ENCODE results near the gene PNISR. TPM values are rescaled to one million over a fixed set of nuclear protein-coding genes. Genes with fewer than 3 reads are reported as not detected.

The PNISR gene
- total and polyA plus RNA-seq, 4 donors, result 9.8 to 88.7 (median 48.3) TPM

GRCh38 chr6:99432877-99433276 lies 7.8 kb upstream of the PNISR start:
- H3K27ac ChIP-seq (ENCODE audit: low read depth in 1 of 2, low read length in 2 of 2), result no peak overlapping the region
- TF ChIP-seq JUND (IDR thresholded peaks at IDR 0.05), result no peak
- TF ChIP-seq YY1 (IDR thresholded peaks at IDR 0.05), result no peak
- no peak for TF ChIP-seq MAX (IDR thresholded peaks at IDR 0.05)
- TF ChIP-seq TAF1 (conservative IDR thresholded peaks at IDR 0.05), result no peak
- no peak for TF ChIP-seq HNF4G (IDR thresholded peaks at IDR 0.05)
- TF ChIP-seq, protein P1, sequence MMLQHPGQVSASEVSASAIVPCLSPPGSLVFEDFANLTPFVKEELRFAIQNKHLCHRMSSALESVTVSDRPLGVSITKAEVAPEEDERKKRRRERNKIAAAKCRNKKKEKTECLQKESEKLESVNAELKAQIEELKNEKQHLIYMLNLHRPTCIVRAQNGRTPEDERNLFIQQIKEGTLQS (IDR thresholded peaks at IDR 0.05), result no peak
- no peak for TF ChIP-seq HNF4A (conservative IDR thresholded peaks at IDR 0.05)
- no peak for TF ChIP-seq GABPA (IDR thresholded peaks at IDR 0.05 in 1 of 2, conservative IDR thresholded peaks at IDR 0.05 in 1 of 2)
- no peak for TF ChIP-seq FOXA2 (IDR thresholded peaks at IDR 0.05)
- H3K4me3 ChIP-seq (ENCODE audit: low read depth in 1 of 3, low read length in 3 of 3), result no peak overlapping the region
- WGBS, result 86% methylated on average over 2 of the region's 2 CpGs
- H3K4me1 ChIP-seq (ENCODE audit: control insufficient read depth in 4 of 4, insufficient read depth in 4 of 4, low read length in 3 of 4), result no peaks in the 10 kb centered on the region
- no peaks in the 10 kb centered on the region for H3K9me3 ChIP-seq (ENCODE audit: control insufficient read depth in 4 of 4, low read length in 3 of 4)
- H3K9ac ChIP-seq (ENCODE audit: low read depth in 1 of 2, low read length in 2 of 2), result no peak overlapping the region
- DNase-seq (ENCODE audit: low spot score), result no peak
- peaks cover 1 to 2% (median 2%) of the 10 kb centered on the region in 4 donors for H3K36me3 ChIP-seq (ENCODE audit: control insufficient read depth in 4 of 4, insufficient read depth in 3 of 4, low read depth in 1 of 4, low read length in 3 of 4)
- no peaks in the 10 kb centered on the region for H3K27me3 ChIP-seq (ENCODE audit: control insufficient read depth in 4 of 4, insufficient read depth in 4 of 4, low read length in 3 of 4)

DNA sequence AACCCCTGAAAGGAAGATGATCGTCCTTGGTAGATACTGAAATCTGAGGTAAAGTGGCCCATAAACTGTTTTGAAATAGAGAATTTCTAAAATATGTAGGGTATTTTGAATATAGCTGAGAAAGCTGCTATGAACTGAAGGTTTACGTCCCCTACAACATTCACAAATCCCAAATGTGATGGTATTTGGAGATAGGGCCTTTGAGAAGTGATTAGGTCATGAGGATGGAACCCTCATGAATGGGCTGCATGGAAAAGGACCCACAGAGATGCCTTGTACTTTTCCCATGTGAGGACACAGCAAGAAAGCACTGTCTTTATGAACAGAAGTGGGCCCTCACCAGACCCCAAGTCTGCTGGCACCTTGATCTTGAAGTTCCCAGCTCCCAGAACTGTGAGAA lies 6.8 kb upstream of the PNISR start:
- H3K36me3 ChIP-seq (ENCODE audit: control insufficient read depth in 4 of 4, insufficient read depth in 3 of 4, low read depth in 1 of 4, low read length in 3 of 4), result peaks cover 1 to 2% (median 2%) of the 10 kb centered on the region in 4 donors
- no peak overlapping the region for H3K27ac ChIP-seq (ENCODE audit: low read depth in 1 of 2, low read length in 2 of 2)
- no peaks in the 10 kb centered on the region for H3K9me3 ChIP-seq (ENCODE audit: control insufficient read depth in 4 of 4, low read length in 3 of 4)
- peaks cover 0 to 5% (median 1%) of the 10 kb centered on the region in 4 donors for H3K4me1 ChIP-seq (ENCODE audit: control insufficient read depth in 4 of 4, insufficient read depth in 4 of 4, low read length in 3 of 4)
- no peaks in the 10 kb centered on the region for H3K27me3 ChIP-seq (ENCODE audit: control insufficient read depth in 4 of 4, insufficient read depth in 4 of 4, low read length in 3 of 4)
- no peak for DNase-seq (ENCODE audit: low spot score)
- H3K9ac ChIP-seq (ENCODE audit: low read depth in 1 of 2, low read length in 2 of 2), result no peak overlapping the region
- H3K4me3 ChIP-seq (ENCODE audit: low read depth in 1 of 3, low read length in 3 of 3), result no peak overlapping the region
- TF ChIP-seq YY1 (IDR thresholded peaks at IDR 0.05) (no peak), MAX (IDR thresholded peaks at IDR 0.05) (no peak)
- 99% methylated on average over 2 of the region's 2 CpGs for WGBS

DNA sequence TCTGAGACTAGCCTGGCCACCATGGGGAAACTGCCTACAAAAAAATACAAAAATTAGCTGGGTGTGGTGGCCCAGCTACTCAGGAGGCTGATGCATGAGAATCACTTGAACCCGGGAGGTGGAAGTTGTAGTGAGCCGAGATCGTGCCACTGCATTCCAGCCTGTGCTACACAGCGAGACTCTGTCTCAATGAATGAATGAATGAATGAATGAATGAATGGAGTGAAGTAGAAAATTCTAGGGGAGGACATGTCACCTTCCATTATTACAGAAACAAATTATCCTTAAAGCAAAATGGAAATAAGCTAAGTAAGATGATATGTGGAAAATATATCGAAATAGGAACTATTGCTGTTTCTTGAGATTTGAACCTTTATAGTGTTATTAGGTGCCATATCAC lies 2.9 kb upstream of the PNISR start:
- no peaks in the 10 kb centered on the region for H3K9me3 ChIP-seq (ENCODE audit: control insufficient read depth in 4 of 4, low read length in 3 of 4)
- H3K27ac ChIP-seq (ENCODE audit: low read depth in 1 of 2, low read length in 2 of 2), result no peak overlapping the region
- H3K27me3 ChIP-seq (ENCODE audit: control insufficient read depth in 4 of 4, insufficient read depth in 4 of 4, low read length in 3 of 4), result no peaks in the 10 kb centered on the region
- TF ChIP-seq TAF1 (conservative IDR thresholded peaks at IDR 0.05) (no peak), YY1 (IDR thresholded peaks at IDR 0.05) (no peak), JUND (IDR thresholded peaks at IDR 0.05) (no peak), EGR1 (IDR thresholded peaks at IDR 0.05; ENCODE audit: low read depth in 2 of 2) (no peak), REST (IDR thresholded peaks at IDR 0.05) (no peak), MAX (IDR thresholded peaks at IDR 0.05) (no peak), FOXA1 (IDR thresholded peaks at IDR 0.05) (no peak), GABPA (IDR thresholded peaks at IDR 0.05 in 1 of 2, conservative IDR thresholded peaks at IDR 0.05 in 1 of 2) (no peak), HNF4A (conservative IDR thresholded peaks at IDR 0.05) (no peak), HNF4G (IDR thresholded peaks at IDR 0.05) (no peak), RAD21 (IDR thresholded peaks at IDR 0.05) (no peak), FOXA2 (IDR thresholded peaks at IDR 0.05) (no peak), SP1 (IDR thresholded peaks at IDR 0.05) (no peak), RXRA (IDR thresholded peaks at IDR 0.05) (no peak), NR2F2 (IDR thresholded peaks at IDR 0.05) (no peak)
- TF ChIP-seq, protein P1 (IDR thresholded peaks at IDR 0.05), result no peak
- TF ChIP-seq, protein P2, sequence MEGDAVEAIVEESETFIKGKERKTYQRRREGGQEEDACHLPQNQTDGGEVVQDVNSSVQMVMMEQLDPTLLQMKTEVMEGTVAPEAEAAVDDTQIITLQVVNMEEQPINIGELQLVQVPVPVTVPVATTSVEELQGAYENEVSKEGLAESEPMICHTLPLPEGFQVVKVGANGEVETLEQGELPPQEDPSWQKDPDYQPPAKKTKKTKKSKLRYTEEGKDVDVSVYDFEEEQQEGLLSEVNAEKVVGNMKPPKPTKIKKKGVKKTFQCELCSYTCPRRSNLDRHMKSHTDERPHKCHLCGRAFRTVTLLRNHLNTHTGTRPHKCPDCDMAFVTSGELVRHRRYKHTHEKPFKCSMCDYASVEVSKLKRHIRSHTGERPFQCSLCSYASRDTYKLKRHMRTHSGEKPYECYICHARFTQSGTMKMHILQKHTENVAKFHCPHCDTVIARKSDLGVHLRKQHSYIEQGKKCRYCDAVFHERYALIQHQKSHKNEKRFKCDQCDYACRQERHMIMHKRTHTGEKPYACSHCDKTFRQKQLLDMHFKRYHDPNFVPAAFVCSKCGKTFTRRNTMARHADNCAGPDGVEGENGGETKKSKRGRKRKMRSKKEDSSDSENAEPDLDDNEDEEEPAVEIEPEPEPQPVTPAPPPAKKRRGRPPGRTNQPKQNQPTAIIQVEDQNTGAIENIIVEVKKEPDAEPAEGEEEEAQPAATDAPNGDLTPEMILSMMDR (IDR thresholded peaks at IDR 0.05; ENCODE audit: low read depth, low read length, missing input control), result no peak
- TF ChIP-seq, protein P3, sequence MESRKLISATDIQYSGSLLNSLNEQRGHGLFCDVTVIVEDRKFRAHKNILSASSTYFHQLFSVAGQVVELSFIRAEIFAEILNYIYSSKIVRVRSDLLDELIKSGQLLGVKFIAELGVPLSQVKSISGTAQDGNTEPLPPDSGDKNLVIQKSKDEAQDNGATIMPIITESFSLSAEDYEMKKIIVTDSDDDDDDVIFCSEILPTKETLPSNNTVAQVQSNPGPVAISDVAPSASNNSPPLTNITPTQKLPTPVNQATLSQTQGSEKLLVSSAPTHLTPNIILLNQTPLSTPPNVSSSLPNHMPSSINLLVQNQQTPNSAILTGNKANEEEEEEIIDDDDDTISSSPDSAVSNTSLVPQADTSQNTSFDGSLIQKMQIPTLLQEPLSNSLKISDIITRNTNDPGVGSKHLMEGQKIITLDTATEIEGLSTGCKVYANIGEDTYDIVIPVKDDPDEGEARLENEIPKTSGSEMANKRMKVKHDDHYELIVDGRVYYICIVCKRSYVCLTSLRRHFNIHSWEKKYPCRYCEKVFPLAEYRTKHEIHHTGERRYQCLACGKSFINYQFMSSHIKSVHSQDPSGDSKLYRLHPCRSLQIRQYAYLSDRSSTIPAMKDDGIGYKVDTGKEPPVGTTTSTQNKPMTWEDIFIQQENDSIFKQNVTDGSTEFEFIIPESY (IDR thresholded peaks at IDR 0.05), result no peak
- peaks cover 0 to 2% (median 2%) of the 10 kb centered on the region in 4 donors for H3K36me3 ChIP-seq (ENCODE audit: control insufficient read depth in 4 of 4, insufficient read depth in 3 of 4, low read depth in 1 of 4, low read length in 3 of 4)
- H3K4me3 ChIP-seq (ENCODE audit: low read depth in 1 of 3, low read length in 3 of 3), result no peak overlapping the region
- H3K4me1 ChIP-seq (ENCODE audit: control insufficient read depth in 4 of 4, insufficient read depth in 4 of 4, low read length in 3 of 4), result peaks cover 0 to 27% (median 19%) of the 10 kb centered on the region in 4 donors
- no peak overlapping the region for H3K9ac ChIP-seq (ENCODE audit: low read depth in 1 of 2, low read length in 2 of 2)
- no peak for DNase-seq (ENCODE audit: low spot score)
- 98% methylated on average over 5 of the region's 5 CpGs for WGBS

Data from liver (tissue), 9 donors.